BJ (cell line): ENCODE measurements around the gene GLYAT. TPM values are rescaled to one million over a fixed set of nuclear protein-coding genes. Genes with fewer than 3 reads are reported as not detected.

Experiments
- CTCF ChIA-PET: fragments of 350-600 bp; formaldehyde crosslinking; extraction: SDS; loops from one replicate; lab custom pipeline; 2021; ENCODE audit warnings: antibody characterized with exemption, inconsistent platforms; lab: Yijun Ruan, JAX
- POLR2A ChIA-PET: fragments of 300-600 bp; sonication (Branson Sonifier 250); formaldehyde crosslinking; extraction: SDS; loops from one replicate; lab custom pipeline; 2021; ENCODE audit warnings: antibody characterized with exemption; lab: Charles Lee
- DNase-seq: peaks from one replicate; pipeline ENCODE4 v3.0.0-alpha.2; 2011; ENCODE audit warnings: low read depth
- H3K27me3 ChIP-seq: 2 replicates; pipeline ENCODE4 v1.6.0; 2011; ENCODE audit warnings: low read length; ENCODE audit not compliant: control insufficient read depth, insufficient read depth
- H3K36me3 ChIP-seq: 2 replicates; pipeline ENCODE4 v1.5.1; 2011; ENCODE audit warnings: low read length; ENCODE audit not compliant: control insufficient read depth, insufficient read depth
- H3K4me3 ChIP-seq: 2 replicates; pipeline ENCODE4 v1.5.1; 2011; ENCODE audit warnings: low read depth, mild to moderate bottlenecking, control low read depth, low read length
- polyA plus RNA-seq: library from polyadenylated mRNA; depleted of rRNA; stranded (reverse); fragments of >200 nt; gene quantifications from 2 replicates; pipeline ENCODE4 v1.2.3, GENCODE V29; 2011
- TF ChIP-seq, protein P1 (sequence below): IDR thresholded peaks from 2 replicates; pipeline ENCODE4 v1.5.1; 2011; ENCODE audit warnings: low read depth, mild to moderate bottlenecking, control low read depth, inconsistent platforms, low read length, moderate library complexity; ENCODE audit not compliant: insufficient read depth

Gene GLYAT
- polyA plus RNA-seq, 1 experiment, result not detected

DNA sequence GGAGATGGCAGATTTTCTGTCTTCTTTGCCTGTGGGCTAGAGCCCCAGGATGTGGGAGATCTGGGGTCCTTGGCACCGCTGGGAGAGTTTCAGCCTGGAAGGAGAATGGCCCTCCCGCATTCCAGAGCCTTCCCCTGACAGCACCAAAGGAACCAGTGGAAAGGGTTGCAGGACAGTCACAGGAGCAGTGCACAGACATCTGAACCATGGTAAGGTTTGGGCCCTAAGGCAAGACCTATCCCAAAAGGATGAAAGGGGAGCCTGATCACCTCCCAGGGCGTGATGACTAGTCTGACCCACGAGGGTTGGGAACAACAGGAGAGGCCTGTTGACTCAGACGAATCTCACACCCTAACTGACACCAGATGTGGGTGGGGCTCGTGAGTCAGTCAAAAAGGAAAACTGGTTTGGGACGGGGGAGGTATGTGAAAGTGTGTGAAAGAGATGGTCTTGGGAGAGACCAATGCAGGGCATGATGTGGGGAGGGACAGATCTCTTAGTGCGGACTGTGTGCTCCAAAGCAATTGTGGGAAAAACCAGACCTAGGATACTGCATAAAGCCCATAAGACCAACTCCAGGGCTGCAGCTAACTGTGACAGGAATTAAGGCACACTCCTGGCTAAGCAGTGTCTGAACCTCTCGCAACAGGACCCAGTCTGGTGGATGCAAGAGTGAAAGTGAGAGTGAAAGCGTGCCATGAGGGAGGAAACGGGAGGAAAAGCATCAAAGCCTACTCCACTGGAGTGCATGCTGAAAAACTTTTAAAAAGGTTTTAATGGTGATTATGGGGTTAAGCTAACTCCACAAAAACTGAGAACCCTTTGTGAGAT, 39.1 kb upstream of the GLYAT start:
- ChIA-PET POLR2A (no interaction called here), CTCF (interaction anchor here (1.4 kb wide), 1 partner anchor 14 kb away, joined by 4 read pairs; no protein-coding TSS in a partner anchor)

DNA sequence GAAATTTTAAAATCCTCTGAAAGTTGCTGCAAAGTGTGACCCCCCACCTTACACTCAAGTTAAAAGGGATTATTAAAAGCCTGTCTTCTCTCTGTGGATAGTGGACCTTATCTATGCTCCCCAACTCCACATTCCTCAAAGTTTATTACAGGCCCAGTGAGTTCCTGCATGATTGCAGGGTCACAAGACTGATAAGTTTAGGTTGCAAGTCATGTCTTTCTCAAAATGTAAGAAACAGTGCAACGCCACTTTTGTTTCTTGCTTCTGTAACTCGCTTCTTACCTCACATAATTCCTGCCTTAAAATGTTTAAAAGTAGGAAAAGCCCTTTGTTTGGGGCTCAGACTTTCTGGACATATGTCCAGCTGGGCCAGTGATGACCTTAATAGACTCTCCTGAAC, 38.4 kb upstream of the GLYAT start:
- no peaks in the 10 kb centered on the region for H3K36me3 ChIP-seq
- H3K27me3 ChIP-seq, result peaks cover 3% of the 10 kb centered on the region; the same call in 1 of the 2 replicates
- CTCF ChIA-PET, result no interaction called here
- POLR2A ChIA-PET, result no interaction called here
- TF ChIP-seq, protein P1, sequence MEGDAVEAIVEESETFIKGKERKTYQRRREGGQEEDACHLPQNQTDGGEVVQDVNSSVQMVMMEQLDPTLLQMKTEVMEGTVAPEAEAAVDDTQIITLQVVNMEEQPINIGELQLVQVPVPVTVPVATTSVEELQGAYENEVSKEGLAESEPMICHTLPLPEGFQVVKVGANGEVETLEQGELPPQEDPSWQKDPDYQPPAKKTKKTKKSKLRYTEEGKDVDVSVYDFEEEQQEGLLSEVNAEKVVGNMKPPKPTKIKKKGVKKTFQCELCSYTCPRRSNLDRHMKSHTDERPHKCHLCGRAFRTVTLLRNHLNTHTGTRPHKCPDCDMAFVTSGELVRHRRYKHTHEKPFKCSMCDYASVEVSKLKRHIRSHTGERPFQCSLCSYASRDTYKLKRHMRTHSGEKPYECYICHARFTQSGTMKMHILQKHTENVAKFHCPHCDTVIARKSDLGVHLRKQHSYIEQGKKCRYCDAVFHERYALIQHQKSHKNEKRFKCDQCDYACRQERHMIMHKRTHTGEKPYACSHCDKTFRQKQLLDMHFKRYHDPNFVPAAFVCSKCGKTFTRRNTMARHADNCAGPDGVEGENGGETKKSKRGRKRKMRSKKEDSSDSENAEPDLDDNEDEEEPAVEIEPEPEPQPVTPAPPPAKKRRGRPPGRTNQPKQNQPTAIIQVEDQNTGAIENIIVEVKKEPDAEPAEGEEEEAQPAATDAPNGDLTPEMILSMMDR, result no peak
- DNase-seq, result no peak
- no peak overlapping the region for H3K4me3 ChIP-seq

More for the DNA sequence above, 39.1 kb upstream of the GLYAT start:
- H3K4me3 ChIP-seq, result no peak overlapping the region
- H3K36me3 ChIP-seq, result no peaks in the 10 kb centered on the region
- TF ChIP-seq, protein P1, result no peak
- peak; percentile 41 for DNase-seq
- H3K27me3 ChIP-seq, result peaks cover 3% of the 10 kb centered on the region; the same call in 1 of the 2 replicates

- H3K27me3 ChIP-seq, result peaks cover 3% of the 10 kb centered on the region; the same call in 1 of the 2 replicates
- no peaks in the 10 kb centered on the region for H3K36me3 ChIP-seq
- TF ChIP-seq, protein P1, result no peak
- H3K4me3 ChIP-seq, result no peak overlapping the region
- CTCF ChIA-PET, result no interaction called here
- POLR2A ChIA-PET, result no interaction called here
- no peak for DNase-seq
Measured at GRCh38 chr11:58769308-58769707, 37.6 kb upstream of the GLYAT start.

GRCh38 chr11:58768137-58768536, 36.4 kb upstream of the GLYAT start:
- POLR2A ChIA-PET, result no interaction called here

GRCh38 chr11:58765078-58765477, 33.3 kb upstream of the GLYAT start:
- TF ChIP-seq, protein P1, result no peak
- DNase-seq, result no peak
- Histone ChIP-seq H3K36me3 (no peaks in the 10 kb centered on the region), H3K27me3 (peaks cover 3% of the 10 kb centered on the region; the same call in 1 of the 2 replicates), H3K4me3 (no peak overlapping the region)
- ChIA-PET CTCF (no interaction called here), POLR2A (no interaction called here)

More at GRCh38 chr11:58768137-58768536, 36.4 kb upstream of the GLYAT start:
- no peak for DNase-seq
- CTCF ChIA-PET, result no interaction called here
- TF ChIP-seq, protein P1, result no peak
- Histone ChIP-seq H3K4me3 (no peak overlapping the region), H3K27me3 (peaks cover 3% of the 10 kb centered on the region; the same call in 1 of the 2 replicates), H3K36me3 (no peaks in the 10 kb centered on the region)
